Hepatocyte (in vitro differentiated cells): ENCODE results near the gene ALDH1A1.

Experiments used
- CTCF ChIP-seq: fragments of 200-600 bp; sonication (generic); IDR thresholded peaks from 2 replicates; pipeline ENCODE4 v1.5.1; 2016; ENCODE audit warnings: antibody characterized with exemption, mild to moderate bottlenecking; ENCODE audit not compliant: poor library complexity
- EZH2 ChIP-seq: fragments of 200-600 bp; sonication (generic); IDR thresholded peaks from 2 replicates; pipeline ENCODE4 v1.6.1; 2016; ENCODE audit warnings: antibody characterized with exemption, mild to moderate bottlenecking, borderline replicate concordance

DNA sequence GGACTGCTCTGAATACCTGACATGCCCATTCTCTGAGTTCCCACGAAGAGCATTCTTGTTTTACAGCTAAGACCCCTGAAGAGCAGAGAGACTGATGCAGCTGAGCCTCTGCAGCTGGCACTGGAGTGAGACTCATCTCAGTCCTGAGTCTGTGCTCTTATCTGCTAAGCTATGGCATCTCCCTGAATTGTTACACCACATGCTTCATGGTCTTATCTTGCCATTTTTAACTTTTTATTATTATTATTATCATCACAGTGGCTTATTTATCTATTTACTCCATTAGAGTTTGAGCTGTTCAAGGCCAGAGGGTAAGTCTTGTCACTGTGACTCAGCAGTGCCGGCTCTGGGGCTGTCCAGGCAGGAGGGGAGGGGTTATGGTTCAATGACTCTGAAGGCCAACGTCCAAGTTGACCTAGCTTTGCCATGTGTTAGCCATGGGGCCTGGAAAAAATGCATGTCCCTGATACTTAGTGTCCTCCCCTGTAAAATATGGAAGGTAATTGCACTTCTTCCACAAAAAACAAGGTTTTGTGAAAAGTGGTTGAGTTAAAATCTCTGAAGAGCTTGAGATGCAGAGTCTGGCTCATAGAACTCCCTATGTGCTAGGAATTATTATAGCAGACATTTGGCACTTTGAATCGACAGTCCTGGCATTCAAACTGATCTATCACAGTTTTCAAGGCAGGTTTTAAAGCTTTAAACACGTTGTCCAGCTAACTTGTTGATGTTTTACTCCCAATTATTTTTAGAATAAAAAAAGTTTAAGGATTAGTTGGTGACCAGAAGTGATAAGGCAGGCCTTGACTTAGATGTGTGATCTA, 94.6 kb downstream of the ALDH1A1 start:
- TF ChIP-seq CTCF (no peak), EZH2 (no peak)
